Activated CD4-positive, CD25-positive, alpha-beta regulatory T cell treated with anti-CD3 and anti-CD28 coated beads, Interleukin-2, amount 50 U/mL, for 24 hours (primary cell): ENCODE data around the gene COIL.

ENCODE experiments used
- ATAC-seq, 2 donors: fragments of 150-1000 bp; cut with Tn5 transposase; one replicate each; pipeline ENCODE4 v1.10.0; 2021; ENCODE audit warnings: mild to moderate bottlenecking in 1 of 2, moderate library complexity in 1 of 2

COIL gene

DNA sequence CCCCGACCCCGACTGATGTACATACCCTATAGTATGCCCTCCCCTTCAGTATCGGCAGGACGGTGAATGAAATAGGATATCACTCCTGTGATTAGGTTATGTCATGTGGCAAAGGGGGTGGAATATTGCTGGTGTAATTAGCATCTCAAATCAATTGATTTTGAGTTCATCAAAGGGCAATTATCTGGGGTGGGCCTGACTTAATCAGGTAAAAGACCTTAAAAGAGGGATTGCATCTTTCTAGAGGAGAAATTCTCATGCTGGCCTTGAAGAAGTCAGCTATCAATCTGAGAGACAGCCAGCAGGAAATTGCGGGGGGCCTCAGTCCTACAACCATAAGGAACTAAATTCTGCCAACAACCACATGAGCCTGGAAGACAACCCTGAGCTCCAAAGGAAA is 57.3 kb downstream of the COIL start:
- ATAC-seq = no peak

GRCh38 chr17:56902348-56902747 is 58.5 kb downstream of the COIL start:
- ATAC-seq = no peak

DNA sequence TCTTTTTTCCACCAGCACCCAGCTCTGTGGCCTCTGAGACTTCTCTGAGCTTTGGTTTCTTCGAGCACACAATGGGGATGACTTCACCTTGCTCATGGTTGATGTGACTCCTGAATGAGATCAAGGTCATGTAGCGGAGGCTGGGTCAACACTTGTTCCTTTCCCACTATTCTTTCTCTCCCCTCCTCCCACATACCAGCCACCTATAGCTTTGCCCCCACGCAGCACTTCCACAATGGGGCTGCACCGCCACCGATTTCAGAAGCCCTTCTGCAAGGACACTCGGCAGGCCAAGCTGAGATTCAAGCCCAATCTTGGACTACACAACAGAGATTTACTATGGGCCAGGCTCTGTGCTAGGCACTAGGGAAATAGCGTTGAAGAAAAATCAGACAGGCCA is 61.4 kb downstream of the COIL start:
- ATAC-seq = no peak

DNA sequence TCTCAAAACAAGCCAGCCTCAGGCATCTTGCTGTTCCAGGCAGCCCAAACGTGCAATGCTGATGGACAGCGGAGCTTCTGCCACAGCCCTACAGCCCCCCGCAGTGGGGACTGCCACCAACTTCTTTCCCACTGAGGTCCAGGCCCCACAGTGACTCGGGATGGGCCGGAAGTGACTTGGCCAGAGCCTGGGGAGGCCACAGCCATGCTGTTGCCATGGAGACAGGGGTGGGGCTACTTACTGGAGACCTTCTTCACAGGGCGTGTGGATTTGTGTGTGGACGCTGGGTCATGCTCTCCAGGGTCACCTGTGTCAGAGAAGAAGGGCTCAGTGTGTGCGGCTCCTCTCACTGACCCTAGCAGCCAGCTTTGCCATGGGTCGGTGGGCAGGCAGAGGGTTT is 62.0 kb downstream of the COIL start:
- no peak for ATAC-seq

DNA sequence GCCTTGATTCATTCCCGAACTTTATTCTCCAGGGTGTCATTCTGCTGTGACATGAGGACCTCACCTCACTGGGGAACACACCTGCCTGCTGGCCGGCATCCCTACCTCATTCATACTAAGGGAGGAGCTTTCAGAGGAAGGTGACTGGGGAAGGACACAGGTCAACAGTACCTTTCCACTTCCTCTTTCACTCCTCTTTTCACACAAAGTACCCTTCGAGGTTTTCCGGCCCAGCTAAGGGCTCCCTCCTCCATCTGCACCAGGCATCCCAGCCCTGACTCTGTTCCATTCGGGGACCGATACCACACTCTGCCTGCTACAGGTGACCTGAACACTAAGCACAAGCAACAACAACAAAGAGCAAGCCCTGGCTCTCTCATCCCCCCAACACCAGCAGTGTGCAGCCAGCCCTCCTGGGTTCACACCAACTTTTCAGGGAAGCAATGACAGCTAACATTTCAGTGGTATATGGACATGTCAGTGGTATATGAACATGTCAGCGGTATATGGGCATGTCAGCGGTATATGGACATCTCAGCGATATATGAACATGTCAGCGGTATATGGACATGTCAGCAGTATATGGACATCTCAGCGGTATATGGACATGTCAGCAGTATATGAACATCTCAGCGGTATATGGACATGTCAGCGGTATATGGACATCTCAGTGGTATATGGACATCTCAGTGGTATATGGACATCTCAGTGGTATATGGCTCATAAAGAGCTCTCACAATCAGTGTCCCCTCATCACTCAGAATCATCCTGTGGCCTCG is 63.0 kb downstream of the COIL start:
- no peak for ATAC-seq

DNA sequence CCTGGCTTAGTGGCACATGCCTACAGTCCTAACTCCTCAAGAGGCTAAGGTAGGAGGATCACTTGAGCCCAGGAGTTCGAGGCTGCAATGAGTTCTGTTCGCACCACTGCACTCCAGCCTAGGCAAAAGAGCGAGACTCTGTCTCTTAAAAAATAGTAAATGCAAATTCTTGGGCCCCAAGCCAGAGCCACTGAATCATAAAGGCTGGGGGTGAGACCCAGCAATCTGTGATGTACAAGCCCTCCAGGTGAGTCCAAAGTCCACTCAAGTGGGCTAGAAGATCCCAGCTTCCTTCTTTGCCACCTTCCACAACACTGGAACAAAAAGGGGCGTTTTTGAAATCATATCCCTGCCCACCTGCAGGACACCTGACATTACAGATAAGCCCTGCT is 63.9 kb downstream of the COIL start:
- ATAC-seq = no peak

DNA sequence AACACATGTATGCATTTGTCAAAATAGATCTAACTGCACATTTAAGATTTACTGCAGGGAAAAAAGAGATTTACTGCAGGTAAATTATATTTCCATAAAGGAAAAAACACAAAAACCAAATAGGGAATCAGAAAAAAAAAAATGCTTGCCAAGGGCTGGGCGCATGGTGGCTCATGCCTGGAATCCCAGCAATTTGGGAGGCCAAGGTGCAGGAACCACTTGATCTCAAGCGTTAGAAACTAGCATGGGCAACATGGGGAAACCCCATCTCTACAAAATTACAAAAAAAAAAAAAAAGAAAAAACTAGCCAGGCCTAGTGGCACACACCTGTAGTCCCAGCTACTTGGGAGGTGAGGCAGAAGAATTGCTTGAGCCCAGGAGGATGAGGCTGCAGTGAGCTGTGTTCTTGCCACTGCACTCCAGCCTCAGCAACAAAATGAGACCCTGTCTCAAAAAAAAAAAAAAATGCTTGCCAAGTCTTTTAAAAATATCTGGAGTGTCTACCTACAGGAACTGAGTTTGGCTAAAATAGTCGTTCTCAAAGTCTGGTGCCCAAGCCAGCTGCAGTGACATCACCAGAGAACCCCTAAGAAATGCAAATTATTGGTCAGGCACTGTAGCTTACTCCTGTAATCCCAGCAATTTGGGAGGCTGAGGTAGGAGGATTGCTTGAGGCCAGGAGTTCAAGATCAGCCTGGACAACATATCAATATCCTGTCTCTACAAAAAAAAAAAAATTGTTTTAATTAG is 64.5 kb downstream of the COIL start:
- no peak for ATAC-seq

DNA sequence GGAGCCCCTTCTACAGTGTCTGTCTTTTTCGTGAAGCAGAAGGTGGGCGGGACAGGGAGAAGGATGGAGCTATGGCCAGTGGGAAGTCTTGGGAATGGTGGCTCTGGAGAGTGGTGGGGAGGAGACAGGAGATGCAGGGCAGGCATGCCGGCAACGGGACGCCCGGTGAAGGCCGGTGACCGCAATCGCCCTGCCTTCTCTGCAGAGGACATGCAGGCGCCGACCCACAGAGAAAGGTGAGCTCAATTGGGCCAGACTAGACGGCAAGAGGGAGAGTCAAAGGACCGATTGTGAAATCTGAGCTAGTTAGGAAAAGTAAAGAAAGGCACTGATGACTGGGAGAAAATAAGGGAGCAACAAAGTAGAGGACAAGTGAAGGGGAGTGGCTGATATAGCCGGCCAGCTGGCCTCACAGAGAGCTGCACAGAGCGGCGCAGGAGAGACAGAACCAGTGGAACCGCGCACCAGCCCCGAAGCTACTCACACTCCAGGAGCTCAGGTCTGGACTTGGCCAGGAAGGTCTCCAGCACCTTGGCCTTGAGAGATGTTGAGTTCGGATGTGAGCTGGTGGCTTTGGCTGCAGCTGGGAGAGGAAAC is 65.9 kb downstream of the COIL start:
- ATAC-seq = no peak

- no peak for ATAC-seq
Measured at GRCh38 chr17:56893503-56893902, 67.3 kb downstream of the COIL start.

DNA sequence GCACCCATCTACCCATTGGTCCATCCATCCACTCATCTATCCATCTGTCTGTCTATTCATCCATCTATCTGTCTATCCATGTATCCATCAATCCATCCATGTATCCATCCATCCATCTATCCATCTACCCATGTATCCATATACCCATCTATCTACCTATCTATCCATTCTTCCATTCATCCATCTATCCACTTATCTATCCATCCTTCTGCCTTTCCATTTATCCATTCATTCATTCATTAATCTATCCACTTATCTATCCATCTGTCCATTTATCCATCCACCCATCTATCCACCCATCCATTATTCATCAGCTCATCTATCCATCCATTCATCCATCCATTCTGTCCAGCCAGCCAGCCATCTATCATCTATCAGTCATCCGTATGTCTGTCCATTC is 68.5 kb downstream of the COIL start:
- ATAC-seq = no peak

DNA sequence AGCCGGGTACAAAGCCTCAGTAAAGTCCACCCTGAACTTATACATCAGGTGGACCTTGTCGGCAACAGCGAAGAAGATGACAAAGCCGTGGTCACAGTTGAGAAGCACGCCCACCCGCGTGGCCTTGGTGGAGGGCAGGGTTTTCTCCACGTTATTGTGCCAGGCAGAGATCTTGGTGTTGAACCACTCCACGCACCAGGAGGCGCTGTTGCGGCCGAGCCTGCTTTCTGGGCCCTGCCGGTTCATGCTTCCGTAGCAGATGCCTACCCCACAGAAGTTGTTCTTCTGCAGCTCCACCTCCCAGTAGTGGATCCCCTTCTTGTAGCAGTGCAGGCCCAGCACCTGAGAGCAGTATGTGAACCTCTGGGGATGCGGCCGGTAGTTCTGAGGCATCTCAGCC is 69.1 kb downstream of the COIL start:
- peak in 1 of 2 donors; percentile 56 for ATAC-seq

GRCh38 chr17:56890906-56891674 is 69.8 kb downstream of the COIL start:
- ATAC-seq = no peak

DNA sequence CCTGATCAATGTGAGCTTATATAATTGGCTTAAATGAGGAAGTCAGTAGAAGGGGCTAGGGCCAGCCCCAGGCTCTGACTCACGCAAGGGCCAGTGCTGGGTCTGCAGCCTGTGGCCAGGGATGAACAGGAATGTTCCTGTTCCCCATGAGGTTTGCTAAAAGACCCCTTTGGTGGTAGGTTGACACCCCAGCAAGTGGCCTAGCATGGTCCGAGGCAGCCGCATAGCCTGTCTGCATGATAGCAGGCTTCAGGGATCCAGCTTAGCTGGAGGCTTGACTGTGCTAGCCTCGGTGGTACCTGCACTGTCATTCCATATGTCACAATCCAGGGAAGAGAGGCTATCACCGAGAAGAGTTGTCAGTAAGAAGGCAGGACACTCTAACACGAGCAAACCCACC is 70.5 kb downstream of the COIL start:
- ATAC-seq = no peak
